ENCODE data around the gene ERCC8. TPM values are rescaled to one million over a fixed set of nuclear protein-coding genes. Genes with fewer than 3 reads are reported as not detected.

The ERCC8 gene
- total and polyA plus RNA-seq, 10 of the 15 experiments (the other 5 are each of a cell fraction or from before 2014, with no cell fraction given): 10.4 to 31.2 (median 16.4) TPM

DNA sequence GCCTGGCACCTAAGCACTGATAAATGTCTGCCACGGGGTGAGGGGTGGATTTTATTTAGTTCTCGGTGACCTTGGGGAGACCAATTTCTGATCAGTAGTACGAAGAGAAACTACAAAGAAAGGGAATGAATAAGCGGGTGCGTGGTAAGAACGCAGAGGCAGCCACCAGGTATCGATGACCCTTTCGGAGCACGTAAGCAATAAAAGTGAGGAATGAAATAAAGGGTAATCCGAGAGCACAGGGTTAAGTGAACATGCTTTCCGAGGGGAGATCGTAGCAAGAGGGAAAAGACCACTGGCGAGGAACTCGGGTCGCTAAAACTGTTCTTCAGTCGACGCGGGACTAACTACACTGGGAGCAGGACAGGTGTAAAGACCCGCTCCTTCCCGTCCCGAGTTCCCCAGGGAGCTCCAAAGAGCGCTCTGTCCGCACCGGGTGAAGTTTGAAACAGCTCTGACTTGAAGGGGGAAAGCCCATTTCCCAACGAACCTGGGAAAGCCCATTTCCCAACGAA lies 101.9 kb downstream of the ERCC8 start (continued):
- TF ChIP-seq POLR2AphosphoS2 (IDR thresholded peaks at IDR 0.05; ENCODE audit: low read depth, low read length) (no peak), NFIC (IDR thresholded peaks at IDR 0.05; ENCODE audit: low read depth, low read length) (no peak), BCL11A (IDR thresholded peaks at IDR 0.05; ENCODE audit: low read depth, low read length) (no peak), HDAC2 (IDR thresholded peaks at IDR 0.05) (no peak), TAF1 (IDR thresholded peaks at IDR 0.05; ENCODE audit: borderline replicate concordance, low read depth, low read length) (no peak), ELK1 (IDR thresholded peaks at IDR 0.05; ENCODE audit: low read depth, low read length) (no peak), ZBTB11 (CRISPR knock-in tag; IDR thresholded peaks at IDR 0.05) (no peak), BACH1 (IDR thresholded peaks at IDR 0.05; ENCODE audit: borderline replicate concordance) (no peak), RBBP5 (conservative IDR thresholded peaks at IDR 0.05) (no peak), SP1 (IDR thresholded peaks at IDR 0.05; ENCODE audit: low read depth, low read length) (no peak)
